T-cell (primary cell): ENCODE measurements around the gene DVL3. TPM values are rescaled to one million over a fixed set of nuclear protein-coding genes. Genes with fewer than 3 reads are reported as not detected.

Experiments
- ATAC-seq, 4 experiments: fragments of 200-7000 bp in 3 of 4; fragments of 150-1000 bp in 1 of 4; cut with Tn5 transposase; replicated peaks in 1 of 4; 1 replicate in 3 of 4; 2 replicates in 1 of 4; pipeline ENCODE4 v1.10.0; 2021; ENCODE audit warnings: moderate library complexity in 3 of 4, mild to moderate bottlenecking in 2 of 4, moderate number of reproducible peaks in 1 of 4
- CTCF ChIA-PET, 2 donors: fragments of 300-600 bp; sonication (Branson Sonifier 250); formaldehyde crosslinking; loops; one replicate each; lab custom pipeline; 2022; ENCODE audit warnings: antibody characterized with exemption in 2 of 2; lab: Charles Lee
- POLR2A ChIA-PET, 2 donors: fragments of 300-600 bp; sonication (Branson Sonifier 250); formaldehyde crosslinking; loops; one replicate each; lab custom pipeline; 2022; ENCODE audit warnings: antibody characterized with exemption in 2 of 2; lab: Charles Lee
- DNase-seq, 35 experiments: peaks; one replicate each; pipeline versions ENCODE4 v3.0.0 to v3.0.0-alpha.2; 2013 to 2023
- H3K27ac ChIP-seq: one replicate; pipeline ENCODE4 v1.5.1; 2013; ENCODE audit warnings: low read length
- H3K27me3 ChIP-seq, 2 experiments: replicated peaks in 1 of 2; 1 replicate in 1 of 2; 2 replicates in 1 of 2; pipeline versions ENCODE4 v1.6.1 to v1.7.0; 2013; ENCODE audit warnings: low read length in 1 of 2, mixed read lengths in 1 of 2; ENCODE audit not compliant: control insufficient read depth in 2 of 2, insufficient read depth in 2 of 2; ENCODE audit errors: extremely low read depth in 1 of 2
- H3K36me3 ChIP-seq, 2 donors: 1 replicate in 1 of 2; 2 replicates in 1 of 2; pipeline versions ENCODE4 v1.6.1 to v1.7.0; 2013; ENCODE audit warnings: low read length in 1 of 2; ENCODE audit not compliant: control insufficient read depth in 2 of 2, insufficient read depth in 1 of 2; ENCODE audit errors: extremely low read depth in 1 of 2
- H3K4me1 ChIP-seq, 2 experiments: 1 replicate in 1 of 2; 2 replicates in 1 of 2; pipeline versions ENCODE4 v1.6.1 to v1.7.0; 2013; ENCODE audit warnings: low read length in 2 of 2, mixed read lengths in 1 of 2; ENCODE audit not compliant: insufficient read depth in 2 of 2, control insufficient read depth in 1 of 2; ENCODE audit errors: extremely low read depth in 1 of 2
- H3K4me3 ChIP-seq, 2 donors: 1 replicate in 1 of 2; 2 replicates in 1 of 2; pipeline versions ENCODE4 v1.5.1 to v1.7.0; 2013; ENCODE audit warnings: mild to moderate bottlenecking in 2 of 2, low read length in 1 of 2, moderate library complexity in 1 of 2; ENCODE audit not compliant: control insufficient read depth in 1 of 2; ENCODE audit errors: extremely low read depth in 1 of 2
- H3K9me3 ChIP-seq: 2 replicates; pipeline ENCODE4 v1.7.0; 2013
- H3K27ac Mint-ChIP-seq, 2 donors: one replicate each; pipeline ENCODE4 v1.8.0; 2020 to 2021; ENCODE audit warnings: mild to moderate bottlenecking in 2 of 2, mixed read lengths in 2 of 2
- H3K27me3 Mint-ChIP-seq, 2 donors: one replicate each; pipeline ENCODE4 v1.8.0; 2021 to 2022; ENCODE audit warnings: mixed read lengths in 2 of 2
- H3K36me3 Mint-ChIP-seq: one replicate; pipeline ENCODE4 v1.8.0; 2021; ENCODE audit warnings: mixed read lengths
- H3K4me1 Mint-ChIP-seq, 3 donors: one replicate each; pipeline ENCODE4 v1.8.0; 2020 to 2022; ENCODE audit warnings: mixed read lengths in 3 of 3, mild to moderate bottlenecking in 1 of 3
- H3K4me3 Mint-ChIP-seq, 3 donors: one replicate each; pipeline ENCODE4 v1.8.0; 2020 to 2022; ENCODE audit warnings: mild to moderate bottlenecking in 3 of 3, mixed read lengths in 3 of 3, moderate library complexity in 3 of 3
- H3K9me3 Mint-ChIP-seq, 3 donors: one replicate each; pipeline ENCODE4 v1.8.0; 2020 to 2022; ENCODE audit warnings: mixed read lengths in 3 of 3
- WGBS: methylation state at CpG from one replicate; pipeline ENCODE4 v1.1.5; 2013; ENCODE audit warnings: missing lambda C conversion rate; ENCODE audit not compliant: insufficient coverage; 5-methylcytosine and 5-hydroxymethylcytosine counted together
- total RNA-seq, 35 experiments: library from RNA in 6 of 35; stranded (reverse) in 6 of 35; fragments of 120-200 nt in 1 of 35; gene quantifications; one replicate each; pipeline versions ENCODE4 v1.2.1 to v1.2.4 and lab custom pipeline; 2013 to 2026

DVL3 gene
- total RNA-seq, 5 donors from 2014 or later (not counting 1 experiment from before 2014, with no cell fraction given) = 33.8 to 60.2 (median 51.2) TPM

DNA sequence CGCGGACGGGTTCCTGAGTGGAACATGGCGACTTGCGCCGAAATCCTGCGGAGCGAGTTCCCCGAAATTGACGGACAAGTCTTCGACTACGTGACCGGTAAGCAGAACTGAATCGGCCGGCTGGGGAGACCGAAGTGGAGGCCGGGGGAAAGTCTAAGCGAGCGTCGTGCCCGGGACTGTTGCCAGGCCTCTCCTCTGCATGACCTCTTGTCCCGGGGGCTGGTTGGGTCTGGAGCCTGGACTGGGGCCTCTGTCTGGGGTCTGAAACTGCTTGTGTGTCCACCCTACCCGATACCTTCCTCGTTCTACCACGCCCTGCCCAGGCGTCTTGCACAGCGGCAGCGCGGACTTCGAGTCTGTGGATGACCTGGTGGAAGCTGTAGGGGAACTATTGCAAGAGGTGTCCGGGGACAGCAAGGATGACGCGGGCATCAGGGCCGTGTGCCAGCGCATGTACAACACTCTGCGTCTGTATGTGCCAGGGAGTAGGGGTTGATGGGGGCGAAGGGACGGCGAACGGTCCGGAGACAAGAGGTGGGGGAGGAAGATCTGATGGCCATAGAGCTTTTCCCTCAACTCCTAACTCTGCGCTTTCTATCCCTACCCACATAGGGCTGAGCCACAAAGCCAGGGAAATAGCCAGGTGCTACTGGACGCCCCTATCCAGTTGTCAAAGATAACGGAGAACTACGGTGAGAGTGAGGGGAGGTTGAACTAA, 31.2 kb downstream of the DVL3 start, which contains the start of gene ABCF3:
Gene ABCF3, plus strand, starts transcription at position 16 of the 718 bp plus-strand sequence. Its CDS starts 9 bp downstream, at position 25.
- ChIA-PET CTCF (interaction anchor here (0.7 to 1.2 kb wide), 6 partner anchors 12 to 184 kb away, joined by 3 to 8 read pairs (median 4); partner anchors contain the start of genes AP2M1 (in 1 of the 2), EEF1AKMT4 (in 1 of the 2) and EIF2B5 (in 1 of the 2)), POLR2A (no interaction called here)
- Mint-ChIP-seq H3K4me3 (peak within 1 kb of the TSS; percentile 97 to 99 (median 97)), H3K27me3 (no peaks in the 10 kb centered on the region), H3K27ac (peak within 1 kb of the TSS; percentile 94 to 97), H3K4me1 (peaks cover 46% of the 10 kb centered on the region in 3 donors), H3K9me3 (no peaks in the 10 kb centered on the region), H3K36me3 (peaks cover 49% of the 10 kb centered on the region)
- H3K4me3 ChIP-seq = peak within 1 kb of the TSS; percentile 81 to 96
- ATAC-seq (peak; percentile 11 to 26 (median 22)), DNase-seq (peak in 2 of 35 experiments; percentile 6 to 7)
- 0% methylated on average over 33 of the region's 45 CpGs for WGBS
- no peaks in the 10 kb centered on the region for H3K9me3 ChIP-seq
- peaks cover 9 to 30% of the 10 kb centered on the region in 2 experiments for H3K4me1 ChIP-seq
- H3K36me3 ChIP-seq = peaks cover 22 to 67% of the 10 kb centered on the region in 2 donors
- no peaks in the 10 kb centered on the region for H3K27me3 ChIP-seq
- H3K27ac ChIP-seq = peak within 1 kb of the TSS; percentile 56

GRCh38 chr3:184186902-184187207, 31.7 kb downstream of the DVL3 start:
- Histone ChIP-seq H3K27me3 (no peaks in the 10 kb centered on the region), H3K4me1 (peaks cover 9 to 30% of the 10 kb centered on the region in 2 experiments), H3K4me3 (peak overlapping the region; percentile 81 to 96), H3K36me3 (peaks cover 19 to 67% of the 10 kb centered on the region in 2 donors), H3K27ac (peak overlapping the region; percentile 56), H3K9me3 (no peaks in the 10 kb centered on the region)
- 10% methylated on average over 2 of the region's 3 CpGs for WGBS
- no peak for ATAC-seq
- no peaks in the 10 kb centered on the region for H3K27me3 Mint-ChIP-seq
- POLR2A ChIA-PET = no interaction called here
- H3K36me3 Mint-ChIP-seq = peaks cover 48% of the 10 kb centered on the region
- no peaks in the 10 kb centered on the region for H3K9me3 Mint-ChIP-seq
- peak overlapping the region; percentile 97 to 99 (median 97) for H3K4me3 Mint-ChIP-seq
- CTCF ChIA-PET = interaction anchor here in 1 of 2 donors (0.7 to 1.2 kb wide), 2 partner anchors 52 to 70 kb away, joined by 3 to 8 read pairs; partner anchors contain the start of gene EIF2B5
- H3K27ac Mint-ChIP-seq = peak overlapping the region in 1 of 2 donors; percentile 97
- no peak for DNase-seq
- H3K4me1 Mint-ChIP-seq = peaks cover 46% of the 10 kb centered on the region in 3 donors

DNA sequence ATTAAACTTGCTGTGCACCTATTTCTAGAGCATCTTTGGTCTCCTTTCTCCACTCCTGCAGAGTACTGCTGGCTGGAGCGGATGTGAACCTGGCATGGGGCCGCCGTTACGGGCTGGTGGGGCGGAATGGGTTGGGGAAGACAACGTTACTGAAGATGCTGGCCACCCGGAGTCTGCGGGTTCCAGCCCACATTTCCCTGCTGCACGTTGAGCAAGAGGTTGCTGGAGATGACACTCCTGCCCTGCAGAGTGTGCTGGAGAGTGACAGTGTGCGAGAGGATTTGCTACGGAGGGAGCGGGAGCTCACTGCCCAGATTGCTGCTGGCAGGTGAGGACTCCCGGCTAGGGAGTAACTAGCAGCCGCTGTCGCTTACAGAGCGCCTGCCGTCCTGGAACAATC, 32.9 kb downstream of the DVL3 start:
- ATAC-seq (no peak), DNase-seq (no peak)
- H3K9me3 ChIP-seq = no peaks in the 10 kb centered on the region
- peaks cover 46% of the 10 kb centered on the region in 3 donors for H3K4me1 Mint-ChIP-seq
- H3K36me3 Mint-ChIP-seq = peaks cover 43% of the 10 kb centered on the region
- 97% methylated on average over 12 of the region's 17 CpGs for WGBS
- no peak overlapping the region for H3K4me3 ChIP-seq
- H3K27me3 Mint-ChIP-seq = no peaks in the 10 kb centered on the region
- peaks cover 9 to 30% of the 10 kb centered on the region in 2 experiments for H3K4me1 ChIP-seq
- ChIA-PET POLR2A (no interaction called here), CTCF (interaction anchor here (0.5 to 1.2 kb wide), 3 partner anchors 40 to 298 kb away, joined by 3 to 4 read pairs (median 3); no protein-coding TSS in a partner anchor)
- H3K36me3 ChIP-seq = peaks cover 19 to 67% of the 10 kb centered on the region in 2 donors
- H3K27ac ChIP-seq = no peak overlapping the region
- peak overlapping the region; percentile 97 to 99 (median 97) for H3K4me3 Mint-ChIP-seq
- no peak overlapping the region for H3K27ac Mint-ChIP-seq
- no peaks in the 10 kb centered on the region for H3K9me3 Mint-ChIP-seq
- H3K27me3 ChIP-seq = no peaks in the 10 kb centered on the region

GRCh38 chr3:184189421-184189820, 34.2 kb downstream of the DVL3 start:
- no peaks in the 10 kb centered on the region for H3K27me3 Mint-ChIP-seq
- ChIA-PET CTCF (no interaction called here), POLR2A (no interaction called here)
- H3K36me3 Mint-ChIP-seq = peaks cover 50% of the 10 kb centered on the region
- Histone ChIP-seq H3K9me3 (no peaks in the 10 kb centered on the region), H3K4me3 (no peak overlapping the region), H3K4me1 (peaks cover 9 to 30% of the 10 kb centered on the region in 2 experiments), H3K27me3 (no peaks in the 10 kb centered on the region), H3K36me3 (peaks cover 19 to 67% of the 10 kb centered on the region in 2 donors), H3K27ac (no peak overlapping the region)
- WGBS = 100% methylated on average over 9 of the region's 13 CpGs
- H3K9me3 Mint-ChIP-seq = no peaks in the 10 kb centered on the region
- H3K27ac Mint-ChIP-seq = no peak overlapping the region
- ATAC-seq (no peak), DNase-seq (no peak)
- peaks cover 46% of the 10 kb centered on the region in 3 donors for H3K4me1 Mint-ChIP-seq
- peak overlapping the region in 1 of 3 donors; percentile 2 for H3K4me3 Mint-ChIP-seq

DNA sequence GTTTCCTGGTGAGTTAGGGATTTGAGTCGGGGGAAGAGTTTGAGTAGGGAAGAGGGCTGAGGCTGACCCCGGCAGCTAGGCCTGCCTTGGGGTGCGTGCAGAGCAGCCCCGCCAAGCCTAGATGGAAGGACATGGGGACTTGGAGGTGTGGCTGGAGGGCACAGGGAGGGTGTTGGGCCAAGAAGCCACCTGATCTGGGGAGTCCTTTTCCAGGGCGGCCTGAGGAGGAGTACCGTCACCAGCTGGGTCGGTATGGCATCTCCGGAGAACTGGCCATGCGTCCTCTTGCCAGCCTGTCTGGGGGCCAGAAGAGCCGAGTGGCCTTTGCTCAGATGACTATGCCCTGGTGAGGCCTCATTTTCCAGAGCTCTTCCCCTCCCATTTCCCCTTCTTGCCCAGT, 37.7 kb downstream of the DVL3 start:
- Histone ChIP-seq H3K27ac (no peak overlapping the region), H3K9me3 (no peaks in the 10 kb centered on the region), H3K36me3 (peaks cover 19 to 81% of the 10 kb centered on the region in 2 donors), H3K27me3 (no peaks in the 10 kb centered on the region), H3K4me3 (no peak overlapping the region), H3K4me1 (peaks cover 0 to 8% of the 10 kb centered on the region in 2 experiments)
- Mint-ChIP-seq H3K9me3 (no peaks in the 10 kb centered on the region), H3K36me3 (peaks cover 54% of the 10 kb centered on the region), H3K4me1 (peaks cover 17 to 22% (median 21%) of the 10 kb centered on the region in 3 donors), H3K27ac (no peak overlapping the region), H3K4me3 (no peak overlapping the region), H3K27me3 (no peaks in the 10 kb centered on the region)
- CTCF ChIA-PET = no interaction called here
- DNase-seq (no peak), ATAC-seq (no peak)
- POLR2A ChIA-PET = no interaction called here
- WGBS = 98% methylated on average over 10 of the region's 10 CpGs

DNA sequence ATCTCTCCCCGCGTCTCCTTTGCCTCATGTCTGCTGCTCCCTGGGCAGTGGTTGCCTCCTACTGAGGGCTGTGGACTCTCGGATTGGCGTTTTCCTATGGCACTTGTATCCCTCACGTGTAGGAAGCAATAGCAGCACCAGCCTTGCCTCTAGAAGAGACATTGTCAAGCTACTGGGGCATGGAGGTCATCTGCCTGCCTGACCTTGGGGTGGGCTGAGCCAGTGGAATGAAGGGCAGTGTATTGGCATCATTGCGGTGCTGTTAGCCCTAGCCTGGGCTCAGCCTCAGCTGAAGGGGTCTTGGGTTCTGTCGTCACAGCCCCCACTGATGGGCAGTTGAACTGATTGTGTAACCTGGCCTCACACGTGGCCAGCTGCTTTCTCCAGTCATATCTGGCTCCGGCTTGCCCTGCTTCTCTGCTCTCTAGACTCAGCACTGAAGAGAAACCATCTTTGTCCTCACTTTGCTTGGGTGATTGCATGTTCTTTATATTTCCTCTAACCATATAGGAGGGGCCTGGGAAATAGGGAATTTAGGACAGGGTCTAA, 38.9 kb downstream of the DVL3 start:
- 99% methylated on average over 7 of the region's 9 CpGs for WGBS
- peaks cover 19 to 69% of the 10 kb centered on the region in 2 donors for H3K36me3 ChIP-seq
- CTCF ChIA-PET = no interaction called here
- ATAC-seq = no peak
- DNase-seq = no peak
- no peaks in the 10 kb centered on the region for H3K27me3 Mint-ChIP-seq
- no peaks in the 10 kb centered on the region for H3K4me1 ChIP-seq
- no peak overlapping the region for H3K4me3 Mint-ChIP-seq
- H3K4me1 Mint-ChIP-seq = peaks cover 5 to 10% (median 10%) of the 10 kb centered on the region in 3 donors
- H3K9me3 Mint-ChIP-seq = no peaks in the 10 kb centered on the region
- no peak overlapping the region for H3K27ac ChIP-seq
- no peak overlapping the region for H3K4me3 ChIP-seq
- no peaks in the 10 kb centered on the region for H3K9me3 ChIP-seq
- no peaks in the 10 kb centered on the region for H3K27me3 ChIP-seq
- no peak overlapping the region for H3K27ac Mint-ChIP-seq
- peaks cover 49% of the 10 kb centered on the region for H3K36me3 Mint-ChIP-seq
- POLR2A ChIA-PET = no interaction called here
